Measurements from ENCODE around the gene NAAA.
"Not testable (repeated sequence)": the region's sequence is repeated elsewhere in the genome, so short reads cannot be mapped to it uniquely, and the experiment has no call there.

Gene NAAA

GRCh38 chr4:75940692-75941253, at the start of gene NAAA:
NAAA (minus strand) TSS chr4:75941013; CDS start chr4:75940949, 64 bp downstream.
- DNase-seq = peak; percentile 18

- no peak for DNase-seq
These were observed 49.2 kb upstream of the NAAA start for GRCh38 chr4:75989846-75990528.

DNA sequence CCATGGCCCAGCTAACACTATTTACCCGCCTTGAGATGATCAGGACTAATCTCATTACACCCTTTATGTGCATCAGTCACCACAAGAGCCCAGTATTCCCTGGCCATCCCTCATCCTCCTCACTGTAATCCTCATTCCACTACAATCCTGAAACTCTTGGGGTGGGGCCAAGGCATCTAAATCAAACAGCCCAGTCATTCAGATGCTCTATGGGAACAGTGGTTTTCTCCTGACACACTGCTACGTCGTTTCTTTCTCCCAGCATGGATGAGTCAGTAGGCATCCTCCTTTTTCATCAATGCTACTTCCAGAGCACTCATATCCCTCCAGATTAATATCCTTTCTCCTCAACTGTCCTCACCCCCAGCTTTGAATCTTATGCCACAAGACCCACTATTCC, 44.3 kb upstream of the NAAA start:
- DNase-seq = no peak

DNA sequence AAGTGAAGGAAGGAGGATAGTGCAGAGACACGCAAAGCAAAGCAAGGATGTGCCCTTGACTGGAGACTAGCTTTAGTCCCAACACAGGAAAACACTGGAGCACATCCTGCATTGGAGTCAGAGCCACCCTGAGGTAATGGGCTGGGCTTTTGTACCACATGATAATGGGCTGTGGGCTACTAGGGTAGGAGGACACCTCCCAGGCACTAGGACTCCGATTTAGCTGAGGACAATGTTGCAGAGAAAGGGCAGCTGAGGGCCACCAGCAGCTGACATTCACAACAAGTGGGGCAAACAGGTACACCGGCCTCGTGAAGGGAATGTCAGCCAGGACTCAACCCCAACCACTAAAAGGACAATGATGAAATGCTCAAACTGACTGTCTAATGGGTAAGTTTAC, 39.8 kb upstream of the NAAA start:
- DNase-seq = no peak

- no peak for DNase-seq
These were observed 35.4 kb upstream of the NAAA start for GRCh38 chr4:75976177-75976576.

DNA sequence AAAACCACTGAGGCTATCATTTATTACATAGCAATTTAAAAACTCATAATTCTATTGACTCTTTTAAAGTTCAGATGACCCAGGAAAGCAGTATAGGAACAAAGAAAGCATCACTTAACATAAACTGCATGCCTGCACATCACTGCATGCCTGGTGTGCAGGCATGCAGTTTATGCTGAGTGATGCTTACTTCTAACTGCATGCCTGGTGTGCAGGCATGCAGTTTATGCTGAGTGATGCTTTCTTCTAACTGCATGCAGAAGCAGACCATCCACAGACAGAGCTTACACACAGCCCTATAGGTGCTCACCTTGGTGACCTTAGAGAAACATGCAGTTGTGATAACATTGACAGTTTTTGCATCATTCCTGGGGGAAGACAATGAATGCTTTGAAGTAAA, 33.0 kb upstream of the NAAA start:
- DNase-seq = no peak

- DNase-seq = no peak
These were observed 27.3 kb upstream of the NAAA start for GRCh38 chr4:75968084-75968483.

- no peak for DNase-seq
These were observed 22.7 kb upstream of the NAAA start for GRCh38 chr4:75963558-75963957.

GRCh38 chr4:75962072-75962471, 21.3 kb upstream of the NAAA start:
- not testable (repeated sequence) for DNase-seq

DNA sequence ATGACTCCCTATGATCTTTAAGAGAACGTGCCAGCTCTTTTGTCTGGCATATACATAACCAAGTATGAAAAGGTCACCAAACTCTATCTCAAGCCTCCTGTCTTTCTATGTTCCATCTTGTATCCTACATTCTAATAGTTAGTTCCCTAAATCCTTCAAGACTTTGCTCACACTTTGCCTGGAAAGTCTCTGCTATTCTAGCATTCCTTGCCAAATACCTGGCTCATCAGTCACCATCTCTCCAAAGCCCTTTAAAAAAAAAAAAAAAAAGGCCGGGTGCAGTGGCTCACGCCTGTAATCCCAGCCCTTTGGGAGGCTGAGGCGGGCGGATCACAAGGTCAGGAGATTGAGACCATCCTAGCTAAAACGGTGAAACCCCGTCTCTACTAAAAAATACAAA, 17.7 kb upstream of the NAAA start:
- not testable (repeated sequence) for DNase-seq

DNA sequence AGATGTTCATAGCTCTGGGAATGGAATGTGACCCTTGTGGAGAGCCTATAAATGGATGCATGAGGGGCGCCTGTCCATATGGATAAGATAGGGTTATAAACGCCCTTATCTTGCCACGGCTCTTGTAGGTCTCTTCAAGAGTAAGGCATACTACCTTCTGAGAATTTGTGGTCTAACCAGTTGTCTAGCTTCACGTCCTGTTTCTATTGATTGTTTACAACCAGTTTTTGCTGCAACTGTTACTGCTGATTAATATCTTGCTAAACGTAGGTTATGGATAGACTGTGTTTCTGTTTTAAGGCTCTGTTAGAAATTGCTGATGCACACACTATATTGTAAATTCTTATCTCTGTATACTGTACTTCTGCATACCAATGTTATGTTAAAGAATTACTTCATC, 14.0 kb upstream of the NAAA start:
- not testable (repeated sequence) for DNase-seq

GRCh38 chr4:75953509-75953908, 12.7 kb upstream of the NAAA start:
- DNase-seq = no peak

GRCh38 chr4:75950213-75950815, 9.5 kb upstream of the NAAA start:
- DNase-seq = no peak

- DNase-seq = no peak
These were observed 8.1 kb upstream of the NAAA start for GRCh38 chr4:75948822-75949444.

DNA sequence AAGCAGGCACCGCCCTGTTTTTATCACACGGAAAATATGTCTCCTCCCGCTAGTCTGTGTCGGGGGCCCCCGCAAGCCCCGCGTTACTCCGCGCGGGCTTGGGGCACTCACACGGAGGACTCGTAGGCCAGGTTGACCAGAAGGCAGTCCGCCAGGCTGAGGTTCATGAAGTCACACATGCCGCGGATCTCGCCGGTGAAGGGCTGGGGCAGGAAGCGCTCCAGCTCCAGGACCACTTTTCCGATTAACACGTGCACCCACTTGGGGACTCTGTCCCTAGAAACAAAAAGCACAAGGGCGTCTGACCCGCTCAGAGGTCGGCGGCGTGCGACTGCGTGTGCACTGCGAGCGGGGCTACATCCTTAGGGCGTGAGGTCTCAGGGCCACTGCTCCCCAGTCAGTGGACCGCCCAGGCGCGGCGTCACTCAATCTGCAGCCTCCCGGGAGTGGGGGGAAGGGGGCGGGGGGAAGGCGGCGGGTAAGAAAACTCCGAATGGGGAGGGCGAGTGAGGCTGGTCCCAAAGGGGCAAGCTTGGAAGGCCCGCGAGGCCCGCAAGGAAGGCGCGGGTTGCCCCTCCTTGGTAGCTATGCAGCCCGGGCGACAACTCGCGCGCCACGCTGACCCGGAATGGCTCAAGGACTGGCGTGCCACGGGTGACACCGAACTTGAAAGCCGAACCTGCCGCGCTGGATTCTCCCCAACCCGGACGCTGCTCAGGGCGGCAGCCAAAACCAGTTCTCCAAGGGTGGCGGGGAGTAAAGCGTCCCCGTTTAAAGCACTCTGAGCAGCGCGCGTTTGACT, 722 bp downstream of the NAAA start:
- DNase-seq = no peak

DNA sequence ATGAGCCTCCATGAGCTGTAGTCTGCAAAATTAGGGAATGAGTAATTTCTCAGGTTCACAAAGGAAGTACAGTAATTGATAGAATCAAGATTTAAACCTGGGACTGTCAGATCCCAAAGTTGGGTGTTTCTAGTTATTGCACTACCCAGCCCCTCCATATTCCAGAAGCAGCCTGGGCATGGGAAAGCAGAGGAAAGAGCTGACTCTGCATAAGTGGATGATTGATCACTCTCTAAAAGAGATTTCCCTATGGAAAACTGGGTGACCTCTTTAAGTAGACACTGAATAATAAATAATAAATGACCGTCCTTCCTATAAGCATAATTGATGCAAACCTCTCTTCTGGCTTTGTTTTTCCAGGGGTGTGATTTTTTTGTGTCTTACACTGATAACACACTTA, 5.2 kb downstream of the NAAA start:
- no peak for DNase-seq

GRCh38 chr4:75930152-75930551, 10.7 kb downstream of the NAAA start:
- no peak for DNase-seq

DNA sequence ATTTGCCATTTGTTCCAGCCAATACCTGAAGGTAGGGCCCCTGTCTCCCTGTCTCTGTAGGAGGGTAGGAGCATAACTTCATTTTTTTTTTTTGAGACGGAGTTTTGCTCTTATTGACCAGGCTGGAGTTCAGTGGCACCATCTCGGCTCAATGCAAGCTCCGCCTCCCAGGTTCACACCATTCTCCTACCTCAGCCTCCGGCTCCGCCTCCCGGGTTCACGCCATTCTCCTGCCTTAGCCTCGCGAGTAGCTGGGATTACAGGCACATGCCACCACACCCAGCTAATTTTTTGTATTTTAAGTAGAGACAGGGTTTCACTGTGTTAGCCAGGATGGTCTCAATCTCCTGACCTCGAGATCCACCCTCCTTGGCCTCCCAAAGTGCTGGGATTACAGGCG, 15.9 kb downstream of the NAAA start:
- not testable (repeated sequence) for DNase-seq

DNA sequence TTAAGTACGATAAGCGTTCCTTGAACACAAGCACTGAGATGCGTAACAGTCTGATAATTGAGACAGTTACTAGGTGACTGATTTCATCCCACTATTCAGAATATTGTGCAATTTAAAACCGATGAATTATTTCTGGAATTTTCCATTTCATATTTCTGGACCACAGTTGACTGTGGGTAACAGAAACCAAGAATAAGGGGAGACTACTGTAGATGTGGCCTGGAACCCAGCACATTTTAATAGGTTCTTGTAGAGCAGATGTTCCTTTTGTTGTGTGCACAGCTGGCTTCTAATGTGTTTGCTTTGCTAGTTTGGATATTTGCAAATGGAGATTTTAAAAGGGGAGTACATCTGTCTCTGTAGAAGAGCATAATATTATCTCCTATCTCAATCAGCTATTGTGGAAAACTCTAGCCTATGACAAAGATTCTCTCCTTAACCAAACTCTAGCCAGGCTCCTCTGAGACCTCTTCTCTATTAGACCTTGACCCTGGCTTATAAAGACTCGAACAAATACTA, 16.4 kb downstream of the NAAA start:
- no peak for DNase-seq

DNA sequence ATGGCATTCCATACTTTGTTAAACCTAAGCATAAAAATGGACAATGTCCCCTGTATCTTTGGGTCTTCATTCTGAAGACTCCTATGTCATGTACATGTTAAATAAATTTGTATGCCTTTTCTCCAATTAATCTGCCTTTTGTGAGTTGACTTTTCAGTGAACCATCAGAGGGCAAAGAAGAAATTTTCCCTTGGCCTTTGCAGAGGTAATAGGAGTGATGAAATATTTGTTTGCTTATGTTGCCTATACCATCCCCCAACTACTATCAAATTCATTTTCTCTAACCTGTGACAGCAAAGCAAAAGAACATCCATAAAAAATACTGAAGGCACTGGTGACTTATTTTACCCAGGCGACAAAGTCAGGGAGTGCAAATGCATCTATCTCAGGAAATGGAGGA, 18.2 kb downstream of the NAAA start:
- no peak for DNase-seq

DNA sequence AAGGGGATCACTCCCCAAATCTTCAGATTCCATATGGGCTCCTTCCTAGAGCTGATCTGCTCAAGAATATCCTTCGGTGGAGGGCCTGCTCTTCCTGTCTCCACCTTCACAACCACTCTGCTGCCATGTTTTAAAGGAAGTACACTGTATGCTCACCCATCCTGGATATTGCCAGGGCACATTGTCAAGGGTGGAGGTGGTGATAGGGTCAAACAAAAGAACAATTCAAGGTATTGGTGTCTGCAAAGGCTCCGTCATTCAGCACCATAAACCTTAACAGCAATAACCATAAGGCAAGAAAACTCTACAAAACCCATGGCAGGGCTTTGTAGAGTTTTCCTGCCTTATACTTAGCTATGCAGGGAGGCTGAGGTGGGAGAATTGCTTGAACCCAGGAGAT, 18.9 kb downstream of the NAAA start:
- DNase-seq = no peak

GRCh38 chr4:75920327-75920726, 20.5 kb downstream of the NAAA start:
- DNase-seq = no peak

GRCh38 chr4:75919920-75920319, 20.9 kb downstream of the NAAA start:
- no peak for DNase-seq

Data from NCI-H1105 (cell line).